Astrocyte of the cerebellum (primary cell): Measurements from ENCODE around the gene PPP1R1A.

ENCODE experiments used
- DNase-seq: peaks from one replicate; pipeline ENCODE4 v3.0.0-alpha.2; 2011; ENCODE audit warnings: low read depth
- H3K4me3 ChIP-seq: 2 replicates; pipeline ENCODE4 v1.5.1; 2011; ENCODE audit warnings: mild to moderate bottlenecking, low read depth, low read length, moderate library complexity
- in situ Hi-C: cut with HindIII; loops from 2 replicates; pipeline ENCODE4 v1.10.0; 2017; ENCODE audit warnings: low sequenced_read_pairs
- TF ChIP-seq, protein P1 (sequence below): IDR thresholded peaks from 2 replicates; pipeline ENCODE4 v1.5.1; 2012; ENCODE audit warnings: low read length, low read depth, moderate library complexity, mild to moderate bottlenecking; ENCODE audit errors: missing control alignments

PPP1R1A gene

DNA sequence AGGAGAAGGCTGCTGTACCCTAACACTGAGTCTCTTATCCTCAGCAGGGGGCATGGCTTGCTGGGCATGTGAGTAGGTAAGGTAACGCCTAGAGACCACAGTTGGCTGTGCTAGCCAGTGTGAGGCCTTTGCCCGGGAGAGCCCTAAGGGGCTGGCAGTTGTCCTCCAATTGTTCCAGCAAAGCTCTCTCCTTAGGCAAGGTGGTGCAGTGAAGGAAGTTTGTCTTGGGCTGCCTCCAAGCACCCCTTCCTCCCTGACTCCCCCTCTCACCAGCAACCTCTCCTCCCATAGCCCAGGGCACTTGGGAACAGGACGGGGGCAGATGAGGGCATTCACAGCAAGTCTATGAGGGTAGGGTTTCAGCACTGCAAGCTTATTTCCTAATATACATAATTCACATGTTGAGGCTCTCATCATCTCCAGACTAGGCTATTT lies 23.3 kb upstream of the PPP1R1A start:
- TF ChIP-seq, protein P1, sequence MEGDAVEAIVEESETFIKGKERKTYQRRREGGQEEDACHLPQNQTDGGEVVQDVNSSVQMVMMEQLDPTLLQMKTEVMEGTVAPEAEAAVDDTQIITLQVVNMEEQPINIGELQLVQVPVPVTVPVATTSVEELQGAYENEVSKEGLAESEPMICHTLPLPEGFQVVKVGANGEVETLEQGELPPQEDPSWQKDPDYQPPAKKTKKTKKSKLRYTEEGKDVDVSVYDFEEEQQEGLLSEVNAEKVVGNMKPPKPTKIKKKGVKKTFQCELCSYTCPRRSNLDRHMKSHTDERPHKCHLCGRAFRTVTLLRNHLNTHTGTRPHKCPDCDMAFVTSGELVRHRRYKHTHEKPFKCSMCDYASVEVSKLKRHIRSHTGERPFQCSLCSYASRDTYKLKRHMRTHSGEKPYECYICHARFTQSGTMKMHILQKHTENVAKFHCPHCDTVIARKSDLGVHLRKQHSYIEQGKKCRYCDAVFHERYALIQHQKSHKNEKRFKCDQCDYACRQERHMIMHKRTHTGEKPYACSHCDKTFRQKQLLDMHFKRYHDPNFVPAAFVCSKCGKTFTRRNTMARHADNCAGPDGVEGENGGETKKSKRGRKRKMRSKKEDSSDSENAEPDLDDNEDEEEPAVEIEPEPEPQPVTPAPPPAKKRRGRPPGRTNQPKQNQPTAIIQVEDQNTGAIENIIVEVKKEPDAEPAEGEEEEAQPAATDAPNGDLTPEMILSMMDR, result no peak
- H3K4me3 ChIP-seq, result no peak overlapping the region
- no peak for DNase-seq
- in situ Hi-C loops, result no loop called here

DNA sequence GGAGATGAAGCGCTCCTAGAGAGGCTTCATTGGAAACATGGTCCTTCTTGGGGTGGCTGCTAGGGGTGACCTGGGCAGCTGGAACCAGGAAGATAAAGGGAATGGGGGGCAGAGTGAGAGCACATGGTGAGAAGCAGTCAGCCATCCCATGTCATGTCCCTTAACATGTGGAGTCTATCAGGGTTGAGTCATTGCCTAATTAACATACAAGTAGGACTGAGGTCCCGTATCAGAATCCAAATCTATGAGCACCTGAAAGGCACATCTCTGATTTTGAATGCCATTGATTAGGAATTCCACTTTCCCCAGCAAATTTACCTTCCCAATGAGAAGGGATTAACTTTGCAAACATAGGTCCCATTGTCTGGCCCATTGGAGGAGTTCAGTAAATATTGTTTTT lies 20.3 kb upstream of the PPP1R1A start:
- in situ Hi-C loops, result no loop called here
- DNase-seq, result no peak
- no peak overlapping the region for H3K4me3 ChIP-seq
- TF ChIP-seq, protein P1, result no peak

DNA sequence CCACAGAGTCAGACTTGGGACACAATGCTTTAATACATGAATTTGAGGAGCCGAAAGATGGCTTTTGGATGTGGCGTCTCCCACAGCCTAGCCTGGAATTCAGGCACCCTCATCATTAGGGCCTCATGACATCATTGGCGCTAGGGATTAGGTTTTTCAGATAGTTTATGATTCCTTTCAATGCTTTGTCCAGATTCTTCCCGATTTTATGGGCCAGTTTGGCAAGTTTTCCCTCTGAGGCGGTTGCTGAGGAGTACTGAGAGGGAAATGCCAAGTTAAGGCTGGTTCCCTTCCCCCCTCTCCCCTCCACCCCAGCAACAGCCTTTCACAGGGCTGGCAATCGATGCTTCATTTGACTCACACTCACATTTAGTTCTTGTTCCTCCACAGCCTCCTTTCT lies 19.7 kb upstream of the PPP1R1A start:
- in situ Hi-C loops, result no loop called here
- no peak for DNase-seq
- H3K4me3 ChIP-seq, result no peak overlapping the region
- TF ChIP-seq, protein P1, result no peak

DNA sequence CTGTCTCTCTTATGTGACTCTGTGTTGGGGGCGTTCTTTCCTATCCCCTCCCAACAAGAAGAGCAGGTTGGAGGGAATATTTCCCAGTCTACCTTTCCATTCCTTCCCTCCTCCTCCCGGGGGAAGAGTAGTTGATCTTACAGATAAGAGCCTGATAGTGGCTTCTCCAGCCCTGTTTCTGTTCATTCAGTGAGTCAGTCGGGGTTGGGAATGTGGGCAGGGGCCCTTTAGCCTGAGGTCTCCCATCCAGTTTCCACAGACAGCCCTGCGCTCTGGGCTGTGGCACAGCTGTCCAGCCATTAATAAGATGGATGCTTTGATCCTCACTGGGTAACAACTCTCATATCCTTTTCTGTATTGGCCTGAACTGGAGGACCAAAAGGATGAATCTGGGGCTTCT lies 18.1 kb upstream of the PPP1R1A start:
- no peak for DNase-seq
- no peak overlapping the region for H3K4me3 ChIP-seq
- in situ Hi-C loops, result no loop called here
- TF ChIP-seq, protein P1, result no peak

DNA sequence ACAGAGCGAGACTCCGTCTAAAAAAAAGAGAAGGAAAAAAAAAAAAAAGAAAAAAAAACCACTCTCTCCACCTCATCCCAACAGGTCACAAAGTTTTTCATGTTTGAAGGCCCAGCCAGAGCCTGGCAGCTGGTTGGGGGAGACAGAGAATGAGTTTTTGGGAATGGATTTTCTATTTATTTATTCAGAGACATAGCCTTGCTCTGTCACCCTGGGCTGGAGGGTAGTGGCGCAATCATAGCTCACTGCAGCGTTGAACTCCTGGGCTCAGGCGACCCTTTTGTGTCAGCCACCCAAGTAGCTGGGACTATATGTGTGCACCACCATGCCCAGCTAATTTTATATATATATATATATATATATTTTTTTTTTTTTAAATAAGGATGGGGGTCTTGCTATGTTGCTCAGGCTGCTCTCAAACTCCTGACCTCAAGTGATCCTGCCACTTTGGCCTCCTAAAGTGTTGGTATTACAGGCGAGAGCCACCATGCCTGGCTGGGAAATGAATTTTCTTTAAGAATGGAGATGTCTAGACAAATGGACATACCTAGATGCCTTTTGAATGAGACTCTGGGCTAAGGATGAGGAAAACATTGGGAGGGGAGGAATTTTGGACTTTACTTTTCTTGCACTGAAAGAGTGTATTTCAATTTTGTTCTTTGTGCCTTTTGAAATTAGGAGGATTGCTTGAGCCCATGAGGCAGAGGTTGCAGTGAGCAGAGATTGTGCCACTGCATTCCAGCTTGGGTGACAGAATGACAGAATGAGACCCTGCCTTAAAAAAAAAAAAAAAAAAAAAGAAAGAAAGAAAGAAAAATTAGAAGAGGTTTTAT lies 16.9 kb upstream of the PPP1R1A start:
- in situ Hi-C loops, result no loop called here
- DNase-seq, result no peak
- TF ChIP-seq, protein P1, result no peak

DNA sequence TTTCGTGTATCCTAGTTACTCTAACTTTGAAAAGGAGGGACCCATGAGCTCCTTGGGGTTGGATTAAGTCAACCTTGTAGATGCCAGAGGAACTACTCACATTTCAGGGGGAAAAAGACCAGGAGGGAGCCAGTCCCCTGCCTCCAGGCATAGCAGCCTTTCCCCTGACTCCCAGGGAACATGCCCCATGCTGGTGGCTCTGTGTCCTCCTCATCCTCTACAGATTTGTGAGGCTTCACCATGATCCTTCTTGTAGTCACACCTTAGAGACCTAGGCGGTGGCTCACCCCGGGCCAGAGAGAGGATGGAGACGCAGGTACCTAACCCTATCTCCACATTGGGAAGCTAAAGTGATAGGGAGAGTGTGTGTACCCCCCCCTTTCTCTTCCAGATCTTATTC lies 16.0 kb upstream of the PPP1R1A start:
- in situ Hi-C loops, result no loop called here

More for the DNA sequence above, 16.9 kb upstream of the PPP1R1A start:
- H3K4me3 ChIP-seq, result no peak overlapping the region

More for the DNA sequence above, 16.0 kb upstream of the PPP1R1A start:
- no peak overlapping the region for H3K4me3 ChIP-seq
- no peak for DNase-seq
- TF ChIP-seq, protein P1, result no peak
